Measurements from ENCODE around the gene POLR3A.

DNA sequence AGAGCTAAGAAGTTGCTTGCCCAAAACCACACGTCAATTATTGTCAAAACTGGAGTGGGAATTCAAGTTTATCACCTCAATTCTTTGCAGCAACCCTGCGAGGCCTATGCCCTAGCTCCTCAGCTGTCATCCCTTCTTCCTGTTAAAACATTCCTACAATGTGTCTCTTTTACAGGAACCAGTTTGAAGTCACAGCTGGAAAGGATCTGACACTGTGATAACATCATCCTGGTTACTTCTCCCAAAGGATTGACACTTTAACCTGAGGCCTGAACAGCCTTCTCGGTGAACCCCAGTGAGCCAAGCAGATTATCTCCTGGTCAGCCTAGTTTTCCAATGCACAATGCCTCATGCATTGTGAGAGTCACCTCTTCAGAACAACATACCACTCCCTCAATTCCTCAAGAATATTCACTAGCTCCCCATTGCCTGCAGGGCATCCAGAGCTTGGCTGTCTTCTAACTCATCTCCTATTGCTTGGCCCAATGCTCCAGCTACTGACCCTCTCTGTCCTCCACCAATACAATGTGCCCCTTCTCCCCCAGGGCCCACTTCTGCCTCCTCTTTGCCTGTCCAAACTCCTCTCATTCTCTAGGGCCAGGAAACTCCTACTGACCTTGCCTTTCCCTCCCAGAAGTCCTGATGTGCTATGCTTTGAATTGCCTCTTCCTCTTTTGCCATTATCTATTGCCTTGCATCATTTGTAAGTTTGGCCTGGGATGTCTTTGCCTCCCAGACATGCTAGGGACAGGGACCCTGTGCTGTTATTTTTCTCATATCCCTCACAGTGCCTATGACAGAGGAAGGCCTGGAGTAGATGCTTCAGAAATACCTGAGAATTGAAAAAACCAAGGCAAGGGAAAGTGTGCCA lies 92.4 kb downstream of the POLR3A start:
- TF ChIP-seq POLR2AphosphoS5 (IDR thresholded peaks at IDR 0.05) (no peak), POLR2A (IDR thresholded peaks at IDR 0.05) (no peak)
- TF ChIP-seq, protein P1, sequence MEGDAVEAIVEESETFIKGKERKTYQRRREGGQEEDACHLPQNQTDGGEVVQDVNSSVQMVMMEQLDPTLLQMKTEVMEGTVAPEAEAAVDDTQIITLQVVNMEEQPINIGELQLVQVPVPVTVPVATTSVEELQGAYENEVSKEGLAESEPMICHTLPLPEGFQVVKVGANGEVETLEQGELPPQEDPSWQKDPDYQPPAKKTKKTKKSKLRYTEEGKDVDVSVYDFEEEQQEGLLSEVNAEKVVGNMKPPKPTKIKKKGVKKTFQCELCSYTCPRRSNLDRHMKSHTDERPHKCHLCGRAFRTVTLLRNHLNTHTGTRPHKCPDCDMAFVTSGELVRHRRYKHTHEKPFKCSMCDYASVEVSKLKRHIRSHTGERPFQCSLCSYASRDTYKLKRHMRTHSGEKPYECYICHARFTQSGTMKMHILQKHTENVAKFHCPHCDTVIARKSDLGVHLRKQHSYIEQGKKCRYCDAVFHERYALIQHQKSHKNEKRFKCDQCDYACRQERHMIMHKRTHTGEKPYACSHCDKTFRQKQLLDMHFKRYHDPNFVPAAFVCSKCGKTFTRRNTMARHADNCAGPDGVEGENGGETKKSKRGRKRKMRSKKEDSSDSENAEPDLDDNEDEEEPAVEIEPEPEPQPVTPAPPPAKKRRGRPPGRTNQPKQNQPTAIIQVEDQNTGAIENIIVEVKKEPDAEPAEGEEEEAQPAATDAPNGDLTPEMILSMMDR (IDR thresholded peaks at IDR 0.05 in 8 of 11, conservative IDR thresholded peaks at IDR 0.05 in 3 of 11), result no peak
